Measurements from ENCODE around the gene TMEM59L.

DNA sequence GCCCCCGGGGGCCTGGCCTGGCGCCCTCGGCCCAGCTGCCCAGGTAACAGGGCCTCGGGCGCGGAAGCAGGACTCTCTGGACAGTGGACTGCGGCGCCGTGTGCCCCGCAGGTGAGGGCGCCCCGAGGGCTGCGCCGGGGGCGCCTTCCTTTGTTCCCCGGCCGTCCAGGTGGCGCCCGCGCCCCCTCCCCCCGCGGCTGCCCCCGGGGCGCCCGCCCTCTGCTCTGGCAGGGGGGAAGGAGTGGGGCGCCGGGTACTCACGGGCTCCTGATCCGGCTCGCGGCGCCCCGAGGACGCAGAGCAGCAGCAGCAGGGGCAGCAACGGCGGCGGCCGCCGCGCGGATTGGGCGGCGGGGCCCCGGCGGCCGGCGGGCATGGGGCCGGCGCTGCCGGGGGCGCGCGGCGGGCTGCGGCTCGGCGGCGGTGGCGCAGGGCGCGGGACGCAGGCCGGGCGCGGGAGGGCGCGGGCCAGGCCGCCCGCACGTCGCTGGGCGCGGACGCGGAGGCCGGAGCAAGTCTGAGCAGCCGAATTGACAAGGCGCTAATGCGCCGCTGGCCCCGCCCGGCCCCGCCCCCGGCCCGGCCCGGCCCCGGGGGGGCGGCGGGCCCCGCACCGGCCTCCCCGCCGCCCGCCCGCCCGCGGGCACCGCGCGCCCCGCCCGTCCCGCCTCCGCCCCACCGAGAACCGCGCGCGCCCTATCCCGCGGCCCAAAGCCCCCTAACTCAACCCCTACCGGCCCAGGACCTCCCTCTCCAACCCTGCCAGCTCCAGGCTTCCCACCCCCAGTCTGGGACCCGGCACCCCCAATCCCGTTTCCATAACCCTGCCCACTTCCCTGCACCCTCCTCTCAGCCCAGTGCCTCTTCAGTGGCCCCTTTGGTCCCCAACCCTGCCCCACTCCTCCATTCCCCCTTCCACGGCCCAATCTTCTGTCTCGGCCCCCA, 6.1 kb upstream of the TMEM59L start, which contains the start of gene CRLF1:
- no peak for TF ChIP-seq CTCF (IDR thresholded peaks at IDR 0.05)
- TF ChIP-seq TCF12 (IDR thresholded peaks at IDR 0.05) = no peak
- TF ChIP-seq RAD21 (IDR thresholded peaks at IDR 0.05; ENCODE audit: low read length) = no peak
- no peak for TF ChIP-seq SIN3A (IDR thresholded peaks at IDR 0.05; ENCODE audit: borderline replicate concordance, low read depth, low read length)
- TF ChIP-seq POLR2AphosphoS5 (IDR thresholded peaks at IDR 0.05; ENCODE audit: low read depth, low read length) = no peak
- no peak for TF ChIP-seq EP300 (IDR thresholded peaks at IDR 0.05; ENCODE audit: borderline replicate concordance in 1 of 2, low read depth in 1 of 2, low read length in 1 of 2)
- TF ChIP-seq YY1 (IDR thresholded peaks at IDR 0.05; ENCODE audit: low read depth) = no peak
- TF ChIP-seq GATA2 (CRISPR knock-in tag; IDR thresholded peaks at IDR 0.05) = no peak
- TF ChIP-seq PBX3 (IDR thresholded peaks at IDR 0.05) = no peak
- no peak for TF ChIP-seq MEF2A (IDR thresholded peaks at IDR 0.05; ENCODE audit: borderline replicate concordance, low read depth)
- TF ChIP-seq GABPA (IDR thresholded peaks at IDR 0.05; ENCODE audit: low read depth) = no peak
- TF ChIP-seq RXRA (IDR thresholded peaks at IDR 0.05; ENCODE audit: borderline replicate concordance, low read depth) = no peak
- TF ChIP-seq JUND (IDR thresholded peaks at IDR 0.05) = no peak
- TF ChIP-seq EZH2phosphoT487 (IDR thresholded peaks at IDR 0.05; ENCODE audit: borderline replicate concordance, low read depth) = no peak

All from SK-N-SH (cell line).